HepG2 (cell line): ENCODE data around the gene MRPS10. TPM values are rescaled to one million over a fixed set of nuclear protein-coding genes. Genes with fewer than 3 reads are reported as not detected.

Experiments
- ATAC-seq: fragments of 200-7000 bp; cut with Tn5 transposase; 3 replicates; pipeline ENCODE4 v1.9.1; 2020; ENCODE audit warnings: mild to moderate bottlenecking, moderate library complexity
- BruUV-seq: library from RNA; stranded (reverse); fragments of 400-500 nt; replicated peaks from 2 replicates; lab custom pipeline; 2021; lab: Mats Ljungman, UMichigan
- CTCF ChIA-PET: fragments of 300-600 bp; formaldehyde crosslinking; extraction: SDS; loops from one replicate; lab custom pipeline; 2021; ENCODE audit warnings: low total read pairs, inconsistent platforms, low intra/inter-chr PET ratio; lab: Yijun Ruan, JAX
- POLR2A ChIA-PET: fragments of 350-600 bp; sonication (Branson Sonifier 250); formaldehyde crosslinking; loops from one replicate; lab custom pipeline; 2020; ENCODE audit warnings: antibody characterized with exemption, inconsistent platforms; lab: Yijun Ruan, JAX
- DNase-seq: peaks from one replicate; pipeline ENCODE4 v3.0.0-alpha.2; 2015; ENCODE audit warnings: low spot score
- FAIRE-seq: peaks from 3 replicates; lab custom pipeline; 2011; peaks lifted over from hg19 to GRCh38; lab: Jason Lieb, UNC
- H2AFZ ChIP-seq: one replicate; pipeline ENCODE4 v1.6.1; 2011; ENCODE audit warnings: low read length, inconsistent platforms
- H3K27ac ChIP-seq: fragments of 300-600 bp; 3 replicates; pipeline ENCODE4 v1.8.0; 2011; ENCODE audit warnings: mixed run types, mild to moderate bottlenecking, mixed read lengths, low read length, inconsistent platforms; ENCODE audit not compliant: insufficient read depth; ENCODE audit errors: extremely low read length
- H3K27me3 ChIP-seq, 2 experiments: fragments of 200-600 bp in 1 of 2; 2 replicates in 1 of 2; 3 replicates in 1 of 2; pipeline versions ENCODE4 v1.6.0 to v1.8.0; 2011; ENCODE audit warnings: low read length in 2 of 2, mild to moderate bottlenecking in 2 of 2, moderate library complexity in 2 of 2, inconsistent platforms in 1 of 2; ENCODE audit not compliant: insufficient read depth in 2 of 2, control insufficient read depth in 1 of 2
- H3K36me3 ChIP-seq, 2 experiments: fragments of 200-600 bp in 1 of 2; replicated peaks in 1 of 2; 2 replicates in 1 of 2; 3 replicates in 1 of 2; pipeline versions ENCODE4 v1.5.1 to v1.8.0; 2011; ENCODE audit warnings: low read length in 2 of 2, inconsistent platforms in 1 of 2; ENCODE audit not compliant: insufficient read depth in 2 of 2, control insufficient read depth in 1 of 2
- H3K4me1 ChIP-seq: 2 replicates; pipeline ENCODE4 v1.5.1; 2012; ENCODE audit warnings: low read length, inconsistent platforms; ENCODE audit not compliant: insufficient read depth
- H3K4me2 ChIP-seq: 2 replicates; pipeline ENCODE4 v1.6.0; 2011; ENCODE audit warnings: low read depth, low read length, inconsistent platforms
- H3K4me3 ChIP-seq, 3 experiments: fragments of 200-600 bp in 1 of 3; sonication (generic), shearing (Covaris generic) in 1 of 3; replicated peaks in 1 of 3; 2 replicates each; pipeline ENCODE4 v1.5.1; 2011 to 2016; ENCODE audit warnings: low read length in 3 of 3, inconsistent platforms in 2 of 3, low read depth in 2 of 3, mild to moderate bottlenecking in 2 of 3, control low read depth in 1 of 3, mixed read lengths in 1 of 3; ENCODE audit not compliant: insufficient read depth in 1 of 3
- H3K79me2 ChIP-seq: one replicate; pipeline ENCODE4 v1.6.1; 2011; ENCODE audit warnings: low read length, inconsistent platforms; ENCODE audit not compliant: insufficient read depth
- H3K9ac ChIP-seq: 2 replicates; pipeline ENCODE4 v1.6.0; 2011; ENCODE audit warnings: mild to moderate bottlenecking, low read depth, low read length, inconsistent platforms; ENCODE audit not compliant: insufficient read depth
- H3K9me3 ChIP-seq: 2 replicates; pipeline ENCODE4 v1.5.1; 2012; ENCODE audit warnings: mild to moderate bottlenecking, low read length
- H4K20me1 ChIP-seq: 2 replicates; pipeline ENCODE4 v1.6.0; 2011; ENCODE audit warnings: inconsistent platforms, mild to moderate bottlenecking, low read length, moderate library complexity; ENCODE audit not compliant: insufficient read depth
- CBX5 ChIP-seq: sonication (generic); formaldehyde crosslinking; IDR thresholded peaks from 2 replicates; pipeline ENCODE4 v1.4.0; 2020; ENCODE audit warnings: missing genetic modification reagents, borderline replicate concordance
- MBD4 ChIP-seq: IDR thresholded peaks from 2 replicates; pipeline ENCODE4 v1.6.1; 2012; ENCODE audit warnings: low read length, inconsistent platforms, borderline replicate concordance
- NFYB ChIP-seq: sonication (generic); formaldehyde crosslinking; IDR thresholded peaks from 2 replicates; pipeline ENCODE4 v1.4.0; 2020; ENCODE audit warnings: missing genetic modification reagents
- PAWR ChIP-seq: sonication (generic); formaldehyde crosslinking; IDR thresholded peaks from 2 replicates; pipeline ENCODE4 v1.4.0; 2020; ENCODE audit warnings: missing genetic modification reagents, mild to moderate bottlenecking, borderline replicate concordance
- RORA ChIP-seq: sonication (generic); formaldehyde crosslinking; IDR thresholded peaks from 2 replicates; pipeline ENCODE4 v1.5.0; 2020; ENCODE audit warnings: mild to moderate bottlenecking, missing genetic modification reagents, moderate library complexity
- SMAD1 ChIP-seq: sonication (generic); formaldehyde crosslinking; IDR thresholded peaks from 2 replicates; pipeline ENCODE4 v1.4.0; 2020; ENCODE audit warnings: missing genetic modification reagents, low read depth, mild to moderate bottlenecking, borderline replicate concordance
- USF2 ChIP-seq, 2 experiments: sonication (generic) in 1 of 2; formaldehyde crosslinking in 1 of 2; IDR thresholded peaks; 2 replicates each; pipeline versions ENCODE4 v1.5.1 to v1.6.1; 2011 to 2020; ENCODE audit warnings: borderline replicate concordance in 1 of 2, low read depth in 1 of 2, low read length in 1 of 2, mild to moderate bottlenecking in 1 of 2, missing genetic modification reagents in 1 of 2, moderate library complexity in 1 of 2
- ZSCAN9 ChIP-seq: IDR thresholded peaks from 2 replicates; pipeline ENCODE4 v1.6.1; 2016; ENCODE audit warnings: borderline replicate concordance
- WGBS: methylation state at CpG from one replicate; pipeline ENCODE4 v1.1.6; 2017; ENCODE audit warnings: low lambda C conversion rate; 5-methylcytosine and 5-hydroxymethylcytosine counted together
- in situ Hi-C: cut with HindIII; loops from 2 replicates; pipeline ENCODE4 v1.10.0; 2017; ENCODE audit warnings: low pct_unique_long_range_greater_than_20kb; ENCODE audit not compliant: extremely low pct_ligation_motif_present
- intact Hi-C: fragments of 100-400 bp; cut with micrococcal nuclease; formaldehyde crosslinking; loops from one replicate; pipeline ENCODE4 v1.10.0; 2022; ENCODE audit not compliant: unreplicated experiment
- polyA plus RNA-seq, 8 experiments: library from polyadenylated mRNA; depleted of rRNA in 3 of 8; stranded (reverse) in 7 of 8; unstranded in 1 of 8; fragments of >200 nt; fragmentation: Illumina TruSeq in 4 of 8; extraction: Trizol in 4 of 8; gene quantifications; 2 replicates each; pipeline versions ENCODE4 v1.2.1 to v1.2.3, GENCODE V29; 2011 to 2016; ENCODE audit warnings: low read depth in 4 of 8, missing spikeins in 1 of 8, mixed read lengths in 1 of 8; ENCODE audit not compliant: insufficient read depth in 1 of 8
- total RNA-seq, 5 experiments: library from RNA; depleted of rRNA; stranded (reverse); fragments of >200 nt; fragmentation: Illumina TruSeq; extraction: Trizol; gene quantifications; 2 replicates each; pipeline ENCODE4 v1.2.3, GENCODE V29; 2016; ENCODE audit warnings: low read depth in 1 of 5
- TF ChIP-seq, protein P1 (sequence below), 2 experiments: IDR thresholded peaks; 2 replicates each; pipeline ENCODE4 v1.6.1; 2011 to 2012; ENCODE audit warnings: low read length in 2 of 2, borderline replicate concordance in 1 of 2, low read depth in 1 of 2, mild to moderate bottlenecking in 1 of 2, moderate library complexity in 1 of 2

Gene MRPS10
- total and polyA plus RNA-seq, 2 of the 13 experiments (the other 11 are each of a cell fraction or from before 2014, with no cell fraction given): 31.7 to 54.6 TPM

DNA sequence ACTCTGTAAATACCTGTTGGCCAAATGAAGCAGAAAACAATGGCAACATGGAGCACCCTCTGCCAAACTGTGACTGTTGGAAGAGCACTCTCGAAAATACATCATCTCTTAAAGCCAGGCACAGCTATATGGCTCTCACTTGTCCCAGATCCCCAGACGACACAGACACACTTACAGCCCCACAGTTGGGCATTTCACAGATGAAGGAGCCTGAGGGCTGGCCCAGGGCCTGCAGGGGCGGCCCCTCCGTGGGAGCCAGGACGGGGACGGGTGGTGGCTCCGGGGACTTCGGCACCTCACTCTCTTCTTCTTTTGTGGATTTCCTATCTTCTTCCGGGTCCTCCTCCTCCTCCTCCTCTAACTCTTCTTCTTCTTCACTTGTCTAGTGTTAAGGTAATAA lies 18.4 kb upstream of the MRPS10 start:
- TF ChIP-seq RORA (CRISPR knock-in tag) (no peak), ZSCAN9 (CRISPR knock-in tag) (no peak), SMAD1 (no peak), NFYB (CRISPR knock-in tag) (no peak), USF2 (IDR thresholded peaks at IDR 0.05; ENCODE audit: low read depth, low read length) (no peak), USF2 (CRISPR knock-in tag; IDR thresholded peaks at IDR 0.05; ENCODE audit: borderline replicate concordance) (no peak), MBD4 (no peak), PAWR (CRISPR knock-in tag) (no peak), CBX5 (CRISPR knock-in tag) (no peak)
- TF ChIP-seq, protein P1, sequence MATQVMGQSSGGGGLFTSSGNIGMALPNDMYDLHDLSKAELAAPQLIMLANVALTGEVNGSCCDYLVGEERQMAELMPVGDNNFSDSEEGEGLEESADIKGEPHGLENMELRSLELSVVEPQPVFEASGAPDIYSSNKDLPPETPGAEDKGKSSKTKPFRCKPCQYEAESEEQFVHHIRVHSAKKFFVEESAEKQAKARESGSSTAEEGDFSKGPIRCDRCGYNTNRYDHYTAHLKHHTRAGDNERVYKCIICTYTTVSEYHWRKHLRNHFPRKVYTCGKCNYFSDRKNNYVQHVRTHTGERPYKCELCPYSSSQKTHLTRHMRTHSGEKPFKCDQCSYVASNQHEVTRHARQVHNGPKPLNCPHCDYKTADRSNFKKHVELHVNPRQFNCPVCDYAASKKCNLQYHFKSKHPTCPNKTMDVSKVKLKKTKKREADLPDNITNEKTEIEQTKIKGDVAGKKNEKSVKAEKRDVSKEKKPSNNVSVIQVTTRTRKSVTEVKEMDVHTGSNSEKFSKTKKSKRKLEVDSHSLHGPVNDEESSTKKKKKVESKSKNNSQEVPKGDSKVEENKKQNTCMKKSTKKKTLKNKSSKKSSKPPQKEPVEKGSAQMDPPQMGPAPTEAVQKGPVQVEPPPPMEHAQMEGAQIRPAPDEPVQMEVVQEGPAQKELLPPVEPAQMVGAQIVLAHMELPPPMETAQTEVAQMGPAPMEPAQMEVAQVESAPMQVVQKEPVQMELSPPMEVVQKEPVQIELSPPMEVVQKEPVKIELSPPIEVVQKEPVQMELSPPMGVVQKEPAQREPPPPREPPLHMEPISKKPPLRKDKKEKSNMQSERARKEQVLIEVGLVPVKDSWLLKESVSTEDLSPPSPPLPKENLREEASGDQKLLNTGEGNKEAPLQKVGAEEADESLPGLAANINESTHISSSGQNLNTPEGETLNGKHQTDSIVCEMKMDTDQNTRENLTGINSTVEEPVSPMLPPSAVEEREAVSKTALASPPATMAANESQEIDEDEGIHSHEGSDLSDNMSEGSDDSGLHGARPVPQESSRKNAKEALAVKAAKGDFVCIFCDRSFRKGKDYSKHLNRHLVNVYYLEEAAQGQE (IDR thresholded peaks at IDR 0.05; ENCODE audit: borderline replicate concordance in 1 of 2, low read depth in 1 of 2, low read length in 2 of 2): no peak
- DNase-seq (no peak), FAIRE-seq (no peak), ATAC-seq (no peak)
- Histone ChIP-seq H3K27me3 (peaks cover 0 to 6% of the 10 kb centered on the region in 2 experiments; a peak in 3 of 5 replicates), H3K4me3 (no peak overlapping the region), H3K27ac (no peak overlapping the region), H3K4me2 (no peak overlapping the region), H4K20me1 (no peaks in the 10 kb centered on the region), H2AFZ (no peak overlapping the region), H3K79me2 (no peaks in the 10 kb centered on the region), H3K4me1 (no peaks in the 10 kb centered on the region), H3K9me3 (no peaks in the 10 kb centered on the region), H3K36me3 (no peaks in the 10 kb centered on the region), H3K9ac (no peak overlapping the region)
- in situ Hi-C loops (no loop called here), intact Hi-C loops (no loop called here)
- ChIA-PET CTCF (no interaction called here), POLR2A (no interaction called here)
- no TSS peak for BruUV-seq
- WGBS: 45% methylated on average over 9 of the region's 9 CpGs
